GM19099 (cell line): ENCODE measurements around the gene ERAL1.
A peak's percentile ranks its signal among the peaks of the same experiment; 100 is the strongest.

Experiments
- POLR2A ChIP-seq: IDR thresholded peaks from 3 replicates; pipeline ENCODE4 v1.6.1; 2011; ENCODE audit warnings: low read depth; ENCODE audit not compliant: insufficient read length; ENCODE audit errors: extremely low read depth

ERAL1 gene

DNA sequence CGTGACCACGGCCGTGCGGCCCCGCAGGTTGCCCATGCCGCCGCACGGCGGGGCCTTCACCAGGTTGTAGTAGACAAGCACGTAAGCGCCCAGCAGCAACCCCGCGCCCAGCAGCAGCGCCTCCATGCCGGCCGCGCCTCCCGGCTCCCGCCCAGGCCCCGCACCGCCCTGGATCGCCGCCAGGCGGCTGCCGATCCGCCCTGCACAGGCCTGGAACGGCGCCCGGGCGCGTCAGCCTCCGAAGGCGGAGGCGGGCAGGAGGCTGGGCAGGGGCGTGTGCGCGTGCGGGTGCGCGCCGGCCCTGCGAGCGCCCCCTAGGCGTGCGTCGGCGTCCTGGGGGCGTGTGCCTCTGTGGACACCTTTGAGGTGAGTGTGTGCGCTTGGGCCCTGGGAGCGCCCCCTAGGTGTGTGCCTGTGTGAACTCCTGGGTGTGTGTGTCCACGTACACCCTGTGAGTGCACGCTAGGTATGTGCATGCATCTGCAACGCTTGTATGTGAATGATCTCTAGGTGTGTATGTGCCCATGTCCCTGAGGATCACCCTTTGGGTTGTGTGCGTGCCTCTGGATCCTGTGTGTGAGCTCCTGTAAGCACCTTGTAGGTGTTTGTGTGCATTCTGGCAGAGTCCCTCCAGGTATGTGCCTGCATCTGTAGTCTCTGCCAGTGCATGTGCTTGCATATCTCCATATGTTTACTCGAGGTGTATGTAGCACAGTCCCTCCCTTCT is 48.2 kb downstream of the ERAL1 start, which contains the start of gene DHRS13:
Gene DHRS13 (minus strand): TSS at position 261 of the 727 bp plus-strand sequence. CDS start 135 bp downstream, at position 126.
- peak; percentile 47 for TF ChIP-seq POLR2A

DNA sequence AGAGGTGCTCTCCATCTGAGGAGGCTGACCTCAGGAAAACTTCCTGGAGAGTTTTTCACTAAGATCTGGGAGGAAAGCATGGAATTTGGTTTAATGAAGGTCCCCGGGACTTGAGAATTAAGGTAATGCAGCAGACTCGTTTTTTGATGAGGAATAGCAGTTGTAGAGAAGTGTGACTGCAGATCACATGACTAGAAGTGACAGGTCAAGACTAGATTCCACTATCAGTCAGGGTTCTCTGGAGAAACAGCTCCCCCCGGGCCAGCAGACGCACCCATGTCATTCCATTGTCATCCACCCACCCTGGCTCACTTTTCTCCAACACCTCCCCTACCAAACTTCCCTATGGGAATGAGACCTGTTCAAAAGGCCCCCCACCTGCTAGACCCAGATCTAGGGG is 50.0 kb downstream of the ERAL1 start:
- TF ChIP-seq POLR2A: no peak

DNA sequence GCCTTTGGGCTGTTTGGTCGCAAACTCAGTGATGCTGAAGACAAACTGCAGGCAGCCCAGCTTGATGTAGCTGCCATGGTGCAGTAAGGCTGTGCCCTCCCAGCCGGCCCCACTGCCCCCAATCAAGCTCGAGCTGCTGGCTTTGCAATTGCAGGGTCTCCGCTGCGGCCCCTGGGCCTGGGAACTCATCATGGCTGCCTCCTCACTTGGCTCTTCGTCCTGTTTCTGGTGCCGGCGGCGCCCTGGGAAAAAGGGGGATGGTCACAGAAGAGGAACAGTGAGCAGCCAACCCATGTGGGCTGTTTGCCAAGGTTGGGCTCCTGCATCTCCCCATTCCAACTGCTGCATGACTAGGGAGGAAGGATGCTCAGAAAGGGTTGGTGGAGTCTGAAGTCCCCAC is 51.5 kb downstream of the ERAL1 start:
- TF ChIP-seq POLR2A: no peak

DNA sequence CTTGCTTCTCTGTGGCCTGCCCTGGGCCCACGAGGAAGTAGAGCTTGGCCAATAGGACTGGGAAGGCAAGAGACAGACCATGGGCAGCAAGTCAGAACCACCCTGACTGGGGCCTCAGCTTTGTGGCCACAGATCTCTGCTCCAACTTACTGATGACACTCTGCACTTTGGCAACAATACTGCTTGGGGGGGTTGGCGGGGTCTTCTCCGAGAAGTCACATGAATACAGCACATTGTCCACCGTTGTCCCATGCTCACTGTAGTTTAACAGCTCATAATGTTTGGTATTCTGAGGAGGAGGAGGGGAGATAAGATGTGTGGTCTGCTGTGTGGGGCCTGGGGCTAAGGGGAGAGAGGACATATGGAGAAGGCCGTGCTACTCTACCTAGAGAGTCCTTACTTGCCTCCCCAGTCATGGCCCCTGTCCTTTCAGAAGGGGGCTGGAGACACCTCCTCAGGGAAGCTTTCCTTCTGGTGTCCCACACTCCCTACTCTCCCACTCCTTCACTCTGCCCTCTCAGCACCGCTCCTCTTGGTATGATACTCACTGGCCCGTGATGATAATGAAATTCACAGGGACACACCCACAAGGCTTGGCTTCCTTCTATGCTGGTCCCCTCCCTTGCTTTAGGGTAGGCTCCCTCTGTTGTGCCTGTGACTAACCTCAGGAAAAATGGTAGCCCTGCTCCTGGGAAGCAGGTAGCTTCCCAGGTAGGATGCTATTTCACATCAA is 52.1 kb downstream of the ERAL1 start:
- TF ChIP-seq POLR2A: no peak

DNA sequence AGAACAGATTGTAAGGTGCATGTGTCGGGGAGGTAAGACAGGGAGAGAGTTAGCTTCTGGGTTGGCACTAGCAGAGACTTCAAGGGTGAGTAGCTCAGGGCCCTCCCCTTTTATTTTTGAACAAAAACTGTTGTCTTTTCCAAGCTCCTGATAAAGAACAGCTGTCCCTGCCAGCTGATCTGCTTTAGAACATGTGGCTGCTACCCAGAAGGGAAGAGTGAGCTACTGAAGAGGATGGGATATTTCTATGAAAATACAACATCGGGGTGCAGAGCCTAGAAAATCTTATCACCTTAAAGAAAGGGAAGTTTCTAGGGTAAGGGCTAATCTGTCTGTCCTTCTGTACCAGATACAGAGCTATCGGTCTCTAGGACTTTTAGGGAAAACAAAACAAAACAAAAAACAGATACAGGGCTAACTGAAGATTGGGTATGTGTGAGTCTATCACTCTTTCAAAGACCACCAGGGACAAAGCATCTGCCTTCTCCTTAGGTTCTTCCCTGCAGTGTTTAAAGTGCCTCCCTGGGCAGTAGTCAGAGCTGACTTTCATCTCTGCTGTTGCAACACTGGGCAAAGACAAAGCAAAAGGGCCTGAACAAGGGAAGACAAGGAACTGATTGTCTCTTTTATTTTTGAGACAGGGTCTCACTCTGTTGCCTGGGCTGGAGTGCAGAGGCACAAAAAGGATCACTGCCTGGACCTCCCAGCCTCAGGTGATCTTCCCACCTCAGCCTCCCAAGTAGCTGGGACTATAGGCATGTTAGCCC is 53.1 kb downstream of the ERAL1 start:
- TF ChIP-seq POLR2A: no peak

DNA sequence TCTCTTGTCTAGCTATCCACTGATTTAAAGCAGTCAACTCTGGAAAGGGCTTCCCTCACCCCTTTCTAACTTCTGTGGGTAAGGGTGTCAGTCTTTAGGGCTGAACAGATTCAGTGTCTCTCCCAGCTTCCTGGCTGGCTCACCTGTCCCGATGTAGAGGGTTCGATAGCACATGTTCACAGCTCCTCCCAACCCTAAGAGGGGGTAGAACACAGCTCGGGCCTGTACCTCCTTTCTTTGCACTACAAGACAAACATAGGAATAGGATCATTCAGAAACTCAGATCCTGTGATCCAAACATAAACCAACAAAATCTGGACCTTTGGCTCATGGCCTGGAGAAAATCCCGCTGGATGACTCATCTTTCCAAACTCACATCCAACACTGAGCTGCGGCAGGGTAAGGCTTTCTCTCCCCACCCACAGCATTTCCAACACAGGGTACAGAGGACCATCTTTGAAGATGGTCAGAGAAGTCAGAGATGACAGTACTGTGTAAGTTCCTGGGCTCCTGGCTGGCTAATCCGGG is 53.9 kb downstream of the ERAL1 start:
- TF ChIP-seq POLR2A: no peak

DNA sequence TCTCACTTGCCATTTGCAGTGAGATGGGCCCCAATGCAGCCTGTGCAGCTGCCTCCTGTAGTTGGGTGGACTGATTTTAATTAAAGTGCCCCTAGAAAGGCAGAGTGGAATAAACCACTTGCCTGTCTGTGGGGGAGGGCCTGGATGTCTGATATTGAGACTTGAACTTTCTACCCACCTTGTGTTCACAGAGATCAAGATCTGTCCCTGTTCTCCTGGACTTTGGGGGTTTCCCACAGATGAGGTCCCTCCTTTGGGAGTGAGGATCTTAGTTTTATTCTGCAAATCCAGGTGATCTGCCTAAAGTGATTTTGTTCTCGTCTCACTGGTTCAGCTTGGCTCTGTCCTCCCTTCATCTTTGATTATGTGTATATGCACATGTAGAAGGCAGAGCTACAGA is 55.7 kb downstream of the ERAL1 start:
- TF ChIP-seq POLR2A: no peak
